ENCODE measurements around the gene PYROXD2. TPM values are rescaled to one million over a fixed set of nuclear protein-coding genes. Genes with fewer than 3 reads are reported as not detected.

Gene PYROXD2
- total and polyA plus RNA-seq, 10 of the 15 experiments (the other 5 are each of a cell fraction or from before 2014, with no cell fraction given), result 4.8 to 15.8 (median 11.1) TPM

DNA sequence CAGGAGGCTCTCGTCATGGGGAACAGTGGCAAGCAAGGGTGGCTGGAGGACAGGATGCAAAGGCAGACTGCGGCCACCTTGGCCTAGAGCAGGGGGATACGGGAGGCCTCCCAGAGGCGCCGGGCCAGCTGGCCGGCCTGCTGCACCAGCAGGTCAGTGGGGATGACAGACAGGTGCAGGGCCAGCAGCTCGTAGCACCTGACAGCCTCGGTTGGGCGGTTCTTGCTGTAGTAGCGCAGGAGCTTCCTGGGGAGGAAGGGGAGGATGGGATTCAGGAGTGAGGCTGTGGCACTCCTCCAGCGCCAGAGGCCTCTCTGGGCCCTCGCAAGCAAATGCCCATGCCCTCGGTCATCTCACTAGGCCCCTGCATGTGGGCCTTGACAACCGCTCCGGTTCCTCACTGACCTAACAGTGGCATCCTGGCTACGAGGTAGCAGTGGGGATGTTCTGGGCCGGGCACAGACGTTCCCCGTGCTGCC lies 2.5 kb upstream of the PYROXD2 start:
- no peak for FAIRE-seq
- H3K79me2 ChIP-seq (ENCODE audit: control insufficient read depth, insufficient read depth, low read length), result no peaks in the 10 kb centered on the region
- CTCF ChIA-PET, result no interaction called here
- H3K4me3 ChIP-seq, result no peak overlapping the region
- POLR2A ChIA-PET, result no interaction called here
- H3K9ac ChIP-seq (ENCODE audit: control insufficient read depth, insufficient read depth, low read length), result no peak overlapping the region
- in situ Hi-C loops (cut with MboI) (no loop called here), intact Hi-C loops (cut with micrococcal nuclease; ENCODE audit: unreplicated experiment) (no loop called here)
- no TSS peak for BruUV-seq (replicated peaks)
- no peak overlapping the region for H2AFZ ChIP-seq (ENCODE audit: control insufficient read depth, low read depth, low read length)
- no peaks in the 10 kb centered on the region for H3K27me3 ChIP-seq (replicated peaks in 1 of 2; ENCODE audit: control insufficient read depth in 2 of 2, insufficient read depth in 2 of 2, low read length in 1 of 2)
- SMC1A ChIA-PET (ENCODE audit: uncharacterized antibody, unreplicated experiment), result no interaction called here
- H3K27ac ChIP-seq (ENCODE audit: control insufficient read depth, insufficient read depth), result no peak overlapping the region
- RAD21 ChIA-PET (ENCODE audit: unreplicated experiment), result no interaction called here
- ATAC-seq, result no peak
- no peaks in the 10 kb centered on the region for H4K20me1 ChIP-seq (ENCODE audit: control insufficient read depth, insufficient read depth)
- peaks cover 5 to 11% of the 10 kb centered on the region in 2 experiments; a peak in 2 of 4 replicates for H3K36me3 ChIP-seq (ENCODE audit: control insufficient read depth in 2 of 2, insufficient read depth in 2 of 2, low read length in 1 of 2)
- H3K4me1 ChIP-seq (ENCODE audit: control insufficient read depth, insufficient read depth, low read length), result peaks cover 5% of the 10 kb centered on the region
- no peak for DNase-seq (ENCODE audit: low read depth, low spot score)
- no peaks in the 10 kb centered on the region for H3K9me3 ChIP-seq (replicated peaks; ENCODE audit: control insufficient read depth, insufficient read depth, low read length)
- TF ChIP-seq RELA (IDR thresholded peaks at IDR 0.05; ENCODE audit: borderline replicate concordance, partially characterized antibody) (no peak), CHD2 (IDR thresholded peaks at IDR 0.05; ENCODE audit: borderline replicate concordance, low read depth, low read length) (no peak), NR2C2 (IDR thresholded peaks at IDR 0.05; ENCODE audit: borderline replicate concordance, control insufficient read depth, insufficient read length, low read depth) (no peak), EZH2 (IDR thresholded peaks at IDR 0.05; ENCODE audit: borderline replicate concordance, control insufficient read depth, low read depth, low read length) (no peak), SP1 (IDR thresholded peaks at IDR 0.05; ENCODE audit: low read depth, low read length) (no peak), TCF3 (IDR thresholded peaks at IDR 0.05; ENCODE audit: borderline replicate concordance, insufficient read depth, low read depth, low read length) (no peak), RBBP5 (conservative IDR thresholded peaks at IDR 0.05) (no peak), CBFB (IDR thresholded peaks at IDR 0.05; ENCODE audit: low read depth) (no peak), FOS (IDR thresholded peaks at IDR 0.05; ENCODE audit: borderline replicate concordance, extremely low read depth, insufficient read length) (no peak), SPI1 (IDR thresholded peaks at IDR 0.05; ENCODE audit: borderline replicate concordance, insufficient read depth, low read depth, low read length) (no peak), CBX3 (IDR thresholded peaks at IDR 0.05; ENCODE audit: borderline replicate concordance, low read depth) (no peak), GATAD2B (conservative IDR thresholded peaks at IDR 0.05; ENCODE audit: low read depth) (no peak)
- TF ChIP-seq, protein P1, sequence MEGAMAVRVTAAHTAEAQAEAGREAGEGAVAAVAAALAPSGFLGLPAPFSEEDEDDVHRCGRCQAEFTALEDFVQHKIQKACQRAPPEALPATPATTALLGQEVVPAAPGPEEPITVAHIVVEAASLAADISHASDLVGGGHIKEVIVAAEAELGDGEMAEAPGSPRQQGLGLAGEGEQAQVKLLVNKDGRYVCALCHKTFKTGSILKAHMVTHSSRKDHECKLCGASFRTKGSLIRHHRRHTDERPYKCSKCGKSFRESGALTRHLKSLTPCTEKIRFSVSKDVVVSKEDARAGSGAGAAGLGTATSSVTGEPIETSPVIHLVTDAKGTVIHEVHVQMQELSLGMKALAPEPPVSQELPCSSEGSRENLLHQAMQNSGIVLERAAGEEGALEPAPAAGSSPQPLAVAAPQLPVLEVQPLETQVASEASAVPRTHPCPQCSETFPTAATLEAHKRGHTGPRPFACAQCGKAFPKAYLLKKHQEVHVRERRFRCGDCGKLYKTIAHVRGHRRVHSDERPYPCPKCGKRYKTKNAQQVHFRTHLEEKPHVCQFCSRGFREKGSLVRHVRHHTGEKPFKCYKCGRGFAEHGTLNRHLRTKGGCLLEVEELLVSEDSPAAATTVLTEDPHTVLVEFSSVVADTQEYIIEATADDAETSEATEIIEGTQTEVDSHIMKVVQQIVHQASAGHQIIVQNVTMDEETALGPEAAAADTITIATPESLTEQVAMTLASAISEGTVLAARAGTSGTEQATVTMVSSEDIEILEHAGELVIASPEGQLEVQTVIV (IDR thresholded peaks at IDR 0.05; ENCODE audit: borderline replicate concordance, partially characterized antibody), result no peak
- H3K4me2 ChIP-seq (ENCODE audit: control insufficient read depth, insufficient read depth), result no peak overlapping the region
- WGBS (ENCODE audit: insufficient coverage, insufficient replicate concordance, low lambda C conversion rate, missing lambda C conversion rate), result 95% methylated on average over 19 of the region's 19 CpGs

Measured in GM12878 (cell line).